Forelimb muscle (tissue), 1 donor: Measurements from ENCODE around the gene SLC26A6. TPM values are rescaled to one million over a fixed set of nuclear protein-coding genes. Genes with fewer than 3 reads are reported as not detected.

Experiments used
- DNase-seq: peaks from one replicate; pipeline ENCODE4 v3.0.0-alpha.2; 2013; ENCODE audit warnings: low read depth
- polyA plus RNA-seq: library from polyadenylated mRNA; unstranded; fragments of 120-200 nt; gene quantifications from one replicate; pipeline ENCODE4 v1.2.1, GENCODE V29; 2013; ENCODE audit not compliant: insufficient read length

SLC26A6 gene
- polyA plus RNA-seq, 1 donor = 8.9 TPM

DNA sequence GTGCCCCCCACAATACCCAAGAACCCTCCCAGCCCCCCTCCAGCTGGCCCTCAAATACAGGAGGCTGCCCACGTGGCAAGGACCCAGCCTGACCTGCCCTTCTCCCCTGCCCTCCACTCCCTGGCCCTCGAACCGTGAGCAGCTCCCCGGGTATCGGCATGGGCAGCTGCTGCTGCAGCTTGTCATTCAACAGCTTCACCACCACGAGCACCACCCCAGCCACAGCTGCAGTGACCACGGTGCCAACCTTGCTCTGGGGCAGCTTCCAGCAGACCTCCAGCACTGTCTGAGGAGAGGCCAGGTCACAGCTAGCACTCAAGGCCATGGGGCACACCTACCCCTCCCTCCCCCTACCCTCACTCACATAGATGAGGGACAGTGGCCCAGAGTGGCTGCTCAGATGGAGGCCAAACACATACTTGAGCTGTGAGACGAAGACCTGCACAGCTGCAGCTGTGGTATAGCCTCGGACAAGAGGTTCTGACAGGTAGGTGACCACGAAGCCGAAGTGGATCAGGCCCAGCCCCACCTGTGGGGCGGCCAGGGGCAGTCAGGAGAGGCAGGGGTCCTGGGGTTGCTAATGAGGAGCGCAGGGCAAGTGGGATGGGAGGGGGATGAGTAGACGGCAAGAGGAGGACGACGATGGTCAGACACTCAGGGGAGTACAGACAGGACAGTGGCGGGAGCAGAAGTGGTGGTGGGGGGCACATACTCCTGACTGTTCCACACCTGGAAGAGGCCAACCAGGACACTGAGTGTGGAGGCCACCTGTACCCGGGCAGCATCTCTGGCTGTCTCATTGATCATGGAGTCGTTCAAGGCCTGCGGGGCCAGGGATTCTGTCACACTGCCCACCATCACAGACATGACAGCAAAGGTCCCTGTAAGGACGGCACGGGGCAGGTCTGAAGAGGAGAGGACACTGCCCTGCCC, 3.5 kb downstream of the SLC26A6 start:
- no peak for DNase-seq

DNA sequence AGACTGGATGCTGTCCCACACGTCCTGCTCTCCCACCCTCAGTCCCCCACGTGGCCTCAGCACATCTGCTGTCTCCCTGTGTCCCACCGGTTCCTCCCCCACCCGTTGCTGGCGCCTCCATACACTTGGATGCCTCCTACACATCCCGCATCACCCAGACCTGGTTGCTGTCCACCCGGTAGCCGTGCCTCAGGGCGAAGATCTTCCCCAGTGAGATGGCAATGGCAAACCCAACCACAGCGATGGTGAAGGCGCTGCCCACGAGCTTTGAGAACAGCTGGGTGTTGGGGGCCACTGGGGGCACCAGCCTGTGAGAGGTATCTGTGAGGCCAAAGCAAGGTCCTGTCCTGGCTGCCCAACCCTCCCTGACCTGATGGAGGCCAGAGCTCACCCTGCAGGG, 4.4 kb downstream of the SLC26A6 start:
- DNase-seq = no peak

DNA sequence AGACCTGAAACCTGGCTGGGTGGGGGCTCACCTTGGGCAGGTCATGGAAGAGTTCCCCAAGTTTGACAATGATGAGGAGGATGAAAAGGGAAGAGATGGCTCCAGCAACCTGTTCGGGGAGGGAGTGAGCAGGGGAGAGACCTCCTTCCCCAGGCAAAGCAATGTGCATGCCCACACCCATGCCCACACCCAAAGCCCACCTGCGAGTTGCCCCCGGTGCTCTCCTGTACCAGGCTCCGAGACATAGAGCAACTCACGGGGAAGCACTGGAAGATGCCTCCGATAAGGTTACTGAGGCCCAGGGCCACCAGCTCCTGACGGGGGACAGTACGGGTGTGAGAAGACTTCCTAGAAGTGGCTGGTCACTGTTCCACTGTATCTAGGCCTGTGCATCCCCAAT, 4.9 kb downstream of the SLC26A6 start:
- no peak for DNase-seq

DNA sequence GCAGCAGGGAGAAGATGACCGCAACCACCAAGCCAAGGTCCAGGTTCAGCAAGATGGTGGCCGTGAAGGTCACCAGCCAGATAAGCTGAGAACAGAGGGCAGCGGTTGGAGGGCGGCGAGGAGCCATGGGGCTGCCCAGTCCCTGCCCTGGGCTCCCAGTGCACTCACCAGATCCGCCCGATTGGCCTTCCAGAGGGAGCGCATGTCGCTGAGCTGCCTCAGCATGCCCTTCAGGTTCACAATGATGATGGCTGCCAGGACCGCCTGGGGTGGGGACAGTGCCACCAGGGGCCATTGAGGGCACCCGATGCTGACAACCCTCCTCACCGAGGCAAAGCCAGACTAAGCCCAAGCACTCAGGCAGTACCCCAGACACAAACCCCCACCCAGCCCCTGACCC, 5.4 kb downstream of the SLC26A6 start:
- DNase-seq = no peak

DNA sequence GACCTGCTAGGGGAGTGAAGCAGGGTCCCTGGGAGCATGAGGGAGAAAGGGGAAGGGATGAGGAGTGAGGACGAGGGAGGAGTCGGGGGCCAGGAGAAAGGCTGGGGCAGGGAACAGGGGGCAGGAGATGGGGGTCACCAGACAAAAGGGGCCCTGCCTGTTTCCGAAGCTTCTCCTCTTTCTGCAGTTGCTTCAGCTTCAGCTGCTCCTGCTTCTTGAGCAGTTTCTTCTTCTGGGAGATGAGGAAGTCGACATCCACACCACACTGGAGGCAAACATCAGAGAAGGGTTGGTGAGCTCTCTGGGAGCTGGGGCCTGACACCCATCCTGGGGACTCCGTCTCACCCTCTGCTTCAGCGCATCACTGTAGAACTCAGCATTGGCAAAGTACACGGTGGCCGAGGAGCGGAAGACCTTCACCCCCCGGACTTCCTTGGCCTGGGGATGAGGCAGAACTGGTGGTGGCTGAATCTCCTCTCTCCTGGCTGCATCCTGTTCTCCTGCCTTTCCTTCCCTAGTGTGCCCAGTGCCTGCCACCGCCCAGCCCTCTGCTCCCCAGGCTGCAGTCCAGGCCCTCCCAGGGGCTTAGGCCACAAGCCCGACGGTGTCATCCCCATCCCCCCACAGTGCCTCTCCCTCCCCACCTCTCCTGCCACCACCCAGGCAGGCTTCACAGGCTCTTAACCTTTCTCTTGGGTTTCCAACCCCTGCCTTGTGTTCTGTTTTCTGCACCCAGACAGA, 6.8 kb downstream of the SLC26A6 start:
- DNase-seq = no peak

DNA sequence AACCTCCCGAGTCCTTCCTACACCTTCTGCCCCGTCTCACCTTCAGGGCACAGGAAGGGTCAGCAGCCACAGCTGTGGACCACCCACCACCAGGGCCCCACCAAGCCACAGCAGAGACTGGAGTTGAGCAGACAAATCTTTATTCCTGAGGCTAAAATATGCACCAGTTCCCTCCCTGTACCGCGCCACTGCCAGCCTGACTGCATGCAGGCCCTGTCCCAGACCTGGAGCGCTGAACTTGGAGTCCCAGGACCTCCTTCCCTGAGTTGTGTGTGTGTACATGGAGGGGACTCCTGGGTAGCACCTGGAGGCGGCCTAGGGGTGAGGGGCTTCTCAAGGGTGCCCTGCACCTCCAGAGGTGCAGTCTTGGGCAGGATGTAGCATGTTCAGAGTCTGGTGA, 9.7 kb downstream of the SLC26A6 start:
- DNase-seq = no peak

DNA sequence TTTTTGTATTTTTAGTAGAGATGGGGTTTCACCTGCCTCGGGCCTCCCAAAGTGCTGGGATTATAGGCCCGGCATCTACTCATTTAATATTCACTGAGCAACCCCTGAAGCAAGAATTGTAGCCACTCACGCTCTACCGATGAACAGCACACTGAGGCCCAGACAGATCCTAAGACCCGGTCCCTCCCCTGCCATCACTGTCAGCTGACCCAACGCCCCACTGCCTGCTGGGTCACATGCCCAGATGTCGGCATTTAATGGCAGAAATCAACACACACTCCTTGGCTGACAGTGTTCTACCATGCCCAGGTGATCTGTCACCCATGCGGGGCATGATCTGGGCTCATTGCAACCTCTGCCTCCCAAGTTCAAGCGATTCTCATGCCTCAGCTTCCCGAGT, 10.5 kb downstream of the SLC26A6 start:
- DNase-seq = no peak

DNA sequence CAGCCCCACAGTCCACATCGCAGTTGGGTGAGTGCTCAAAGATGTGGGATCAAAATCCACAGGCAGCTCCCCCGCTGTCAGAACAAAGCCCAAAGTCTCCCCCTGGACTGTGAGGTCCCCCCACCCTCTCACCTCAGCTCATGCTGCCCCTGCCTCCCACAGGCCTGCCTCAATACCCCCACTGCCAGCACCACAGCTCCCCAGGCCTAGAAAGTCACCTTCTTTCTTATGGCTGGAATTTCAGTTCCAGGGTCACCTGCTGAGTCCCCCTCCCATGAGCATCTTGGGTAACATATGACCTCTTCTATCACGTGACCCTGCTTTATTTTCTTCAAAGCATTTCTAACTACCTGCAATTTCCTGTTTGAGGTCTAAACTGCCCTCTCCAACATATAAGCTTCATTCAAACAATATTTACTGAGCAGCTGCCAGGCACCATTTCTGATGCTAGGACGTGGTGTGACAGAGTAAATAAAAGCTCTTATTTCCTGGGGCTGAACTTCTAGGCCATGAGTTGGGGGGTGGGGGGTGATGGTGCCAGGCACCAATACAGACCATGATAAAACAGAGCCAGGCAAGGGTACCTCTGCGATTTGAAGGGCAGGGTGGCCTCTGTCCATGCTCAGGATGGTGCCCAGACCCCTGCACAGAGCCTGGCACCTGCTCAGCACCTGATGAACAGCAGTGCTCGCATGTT, 11.3 kb downstream of the SLC26A6 start:
- DNase-seq = no peak

DNA sequence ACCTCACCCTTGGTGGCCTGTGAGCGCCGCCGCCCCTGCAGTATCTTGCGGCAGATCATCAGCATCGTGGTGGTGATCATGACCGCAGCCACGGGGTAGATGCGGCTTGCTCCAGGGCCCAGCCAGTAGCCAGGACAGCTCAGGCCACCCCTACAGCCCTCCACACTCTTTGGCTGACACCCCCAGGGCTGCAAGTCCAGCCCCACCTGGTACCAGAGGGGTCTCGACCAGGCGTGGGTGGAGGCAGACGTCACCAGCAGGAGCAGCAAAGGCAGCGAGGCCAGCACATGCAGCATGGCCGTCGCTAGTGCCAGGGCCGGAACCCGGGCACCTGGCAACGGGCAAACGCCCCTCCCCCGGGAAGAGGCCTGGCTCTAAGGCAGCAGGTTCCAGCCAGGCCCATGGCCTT, 13.8 kb downstream of the SLC26A6 start, which contains the start of gene TMEM89:
Gene TMEM89 (minus strand): TSS at position 309 of the 409 bp plus-strand sequence. CDS start 13 bp downstream, at position 296.
- DNase-seq = no peak

DNA sequence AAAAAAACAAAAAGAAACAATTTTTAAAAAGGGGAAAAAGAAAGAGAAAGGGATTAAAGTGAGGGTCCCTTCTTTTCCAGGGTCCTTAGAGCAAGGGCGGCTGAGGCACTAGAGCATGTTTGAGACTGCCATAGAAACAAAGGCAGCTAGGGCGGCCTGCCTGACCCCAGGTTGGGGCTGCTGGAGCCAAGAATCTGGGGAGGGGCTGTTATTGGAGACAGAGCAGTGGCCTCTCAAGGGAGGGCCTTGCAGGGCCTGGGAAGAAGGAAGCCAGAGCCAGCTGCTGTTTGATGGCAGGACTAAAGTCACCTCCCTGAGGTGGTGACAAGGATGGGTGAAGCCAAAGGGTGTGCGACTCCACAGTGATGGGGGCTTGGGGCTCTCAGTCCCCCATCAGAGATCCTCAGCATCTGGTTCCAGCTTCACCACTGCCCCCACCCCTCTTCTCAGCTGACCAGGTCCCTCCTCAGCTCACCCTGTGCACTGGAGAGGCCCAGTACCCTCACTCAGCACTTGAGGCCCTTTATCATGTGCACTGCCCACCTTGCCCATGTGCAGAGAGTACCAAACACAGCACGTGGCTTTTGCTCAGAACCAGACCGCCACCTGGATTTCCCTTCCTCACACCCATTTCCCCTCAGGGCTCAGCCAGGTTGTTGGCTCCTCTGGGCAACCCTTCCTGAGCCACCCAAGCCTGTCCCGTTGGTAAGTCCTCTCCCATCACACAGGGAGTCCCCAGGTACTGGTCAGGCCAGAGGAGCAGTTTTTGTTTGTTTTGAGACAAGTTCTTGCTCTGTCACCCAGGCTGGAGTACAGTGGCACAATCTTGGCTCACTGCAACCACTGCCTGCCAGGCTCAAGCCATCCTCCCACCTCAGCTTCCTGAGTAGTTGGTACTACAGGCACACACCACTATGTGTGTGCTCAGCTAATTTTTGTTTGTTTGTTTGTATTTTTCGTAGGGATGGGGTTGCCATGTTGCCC, 15.4 kb downstream of the SLC26A6 start:
- DNase-seq = no peak

DNA sequence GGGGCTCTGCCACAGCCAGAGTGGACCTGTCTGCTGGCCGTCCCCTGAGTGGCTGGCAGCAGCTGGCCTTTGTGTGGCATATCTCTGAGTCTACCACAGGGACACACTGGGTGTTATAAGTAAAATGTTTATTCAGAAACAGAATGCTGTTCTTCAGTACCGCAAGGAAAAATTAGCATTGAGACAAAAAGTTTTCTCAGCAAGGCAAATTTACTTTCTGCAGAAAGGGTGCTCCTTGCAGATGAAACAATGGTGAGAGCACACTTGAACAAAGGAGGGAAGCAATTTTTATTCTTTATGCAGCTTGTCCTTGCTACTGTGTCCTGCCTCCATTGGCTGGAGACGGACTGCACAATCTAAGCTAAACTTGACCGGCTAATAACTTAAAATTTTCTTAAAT, 17.7 kb downstream of the SLC26A6 start:
- no peak for DNase-seq

DNA sequence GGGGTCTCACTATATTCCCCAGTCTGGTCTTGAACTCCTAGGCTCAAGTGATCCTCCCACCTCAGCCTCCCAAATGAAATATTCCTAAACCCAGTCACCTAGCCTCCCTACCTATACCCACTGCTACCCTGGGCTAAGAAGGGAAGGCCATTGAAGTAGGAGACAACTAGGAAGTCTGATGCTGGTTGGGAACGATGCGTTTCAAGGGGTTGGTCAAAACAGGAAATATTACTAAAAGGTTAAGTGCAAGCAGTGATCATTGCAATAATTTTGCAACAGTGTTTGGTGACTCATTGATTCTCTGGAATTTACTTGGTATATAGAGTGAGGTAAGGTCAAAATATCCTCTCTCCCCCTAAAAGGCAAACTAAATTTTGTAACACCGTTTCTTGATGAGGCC, 21.2 kb downstream of the SLC26A6 start:
- DNase-seq = no peak

DNA sequence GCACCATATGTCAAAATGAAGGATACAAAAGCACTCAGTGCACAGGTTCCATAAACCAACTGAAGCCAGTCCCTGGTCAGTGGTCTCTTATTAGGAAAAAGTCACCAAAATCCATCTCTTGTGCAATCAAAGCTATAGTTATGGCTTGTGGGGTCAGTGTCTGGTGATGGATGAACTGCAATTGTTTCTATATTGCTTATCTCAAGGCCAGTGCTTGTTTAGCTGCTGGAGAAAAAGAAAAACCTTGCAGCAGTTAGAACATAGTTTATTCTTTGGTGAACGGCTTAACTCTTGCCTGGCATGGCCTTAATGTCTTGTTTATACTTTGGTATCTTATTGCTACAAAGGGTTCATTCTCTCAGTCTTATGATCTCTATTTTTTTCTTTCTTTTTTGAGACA, 23.0 kb downstream of the SLC26A6 start:
- DNase-seq = no peak

DNA sequence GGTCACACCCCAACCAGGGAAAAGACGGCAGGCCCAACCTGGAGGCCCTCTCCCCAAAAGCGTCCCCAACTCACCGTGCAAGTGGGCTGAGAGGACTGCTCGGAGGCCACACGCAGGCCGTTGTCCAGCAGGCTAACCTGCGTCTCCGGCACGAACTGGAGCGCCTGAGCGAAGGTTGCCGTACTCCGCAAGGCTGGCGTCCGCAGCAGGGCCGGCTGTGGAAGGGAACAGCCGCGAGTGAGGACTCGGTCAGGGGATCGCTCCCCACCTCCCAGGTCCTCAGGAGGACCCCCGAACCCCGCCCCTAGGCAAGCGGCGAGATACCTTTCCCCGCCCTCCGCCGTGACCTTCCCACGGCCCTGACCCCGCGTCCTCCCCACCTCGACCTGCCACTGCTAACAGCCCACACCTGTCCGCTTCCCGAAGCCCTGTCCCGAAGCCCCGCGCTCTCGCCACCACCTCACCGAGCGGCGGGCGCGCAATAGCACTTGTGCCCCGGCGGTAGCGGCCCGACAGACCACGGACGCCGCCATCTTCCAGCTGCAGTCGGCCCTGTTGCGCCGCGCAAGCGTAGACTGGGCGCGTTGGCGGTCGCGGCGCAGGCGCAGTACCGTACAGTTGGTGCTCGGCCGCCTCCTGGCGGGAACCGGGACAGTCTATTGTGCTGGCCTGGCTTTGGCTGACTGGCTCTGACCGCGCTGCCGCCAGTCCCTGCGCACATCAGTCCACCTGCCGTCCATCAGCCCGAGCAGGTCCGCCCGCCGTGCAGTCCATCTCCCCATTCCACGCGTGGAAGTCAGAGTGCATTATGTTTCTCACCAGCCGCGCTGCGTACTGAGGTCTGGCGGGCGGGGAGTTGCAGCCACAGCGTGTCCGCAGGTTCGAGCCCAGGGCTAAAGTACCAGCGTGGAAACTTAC, 25.9 kb downstream of the SLC26A6 start, which contains the start of gene UQCRC1:
Gene UQCRC1 (minus strand): TSS at position 559 of the 918 bp plus-strand sequence. CDS start 26 bp downstream, at position 533.
- DNase-seq = peak; percentile 80

DNA sequence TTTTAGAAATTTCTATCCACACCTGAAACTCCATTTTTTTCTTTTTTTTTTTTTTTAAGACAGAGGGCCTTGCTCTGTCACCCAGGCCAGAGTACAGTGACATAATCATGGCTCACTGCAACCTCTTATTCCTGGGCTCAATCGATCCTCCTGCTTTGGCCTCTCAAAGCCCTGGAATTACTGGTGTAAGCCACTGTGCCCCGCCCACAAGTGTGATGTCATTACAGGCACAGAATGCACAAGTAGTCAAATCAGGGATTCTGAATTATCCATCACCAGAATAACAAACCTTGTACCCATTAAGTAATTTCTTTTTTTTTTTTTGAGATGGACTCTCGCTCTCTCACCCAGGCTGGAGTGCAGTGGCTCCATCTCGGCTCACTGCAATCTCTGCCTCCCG, 27.7 kb downstream of the SLC26A6 start:
- no peak for DNase-seq

DNA sequence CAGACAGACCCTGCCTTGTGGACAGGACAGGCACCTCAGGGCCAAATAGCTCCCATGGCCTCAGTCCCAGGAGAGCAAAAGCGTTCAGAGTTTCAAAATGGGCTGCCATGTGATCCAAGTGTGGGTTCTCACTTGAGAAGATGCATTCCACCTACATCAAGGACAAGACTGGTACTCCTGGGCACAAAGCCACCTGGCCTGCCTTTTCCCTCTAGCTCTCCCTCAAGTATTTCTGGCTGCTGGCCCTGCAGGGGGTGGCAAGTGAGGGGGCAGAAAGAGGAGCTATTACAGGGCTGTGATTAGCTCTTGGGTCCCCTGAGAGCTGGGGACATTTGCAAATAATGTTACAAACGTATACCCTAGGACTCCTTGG, 33.7 kb downstream of the SLC26A6 start:
- DNase-seq = no peak

DNA sequence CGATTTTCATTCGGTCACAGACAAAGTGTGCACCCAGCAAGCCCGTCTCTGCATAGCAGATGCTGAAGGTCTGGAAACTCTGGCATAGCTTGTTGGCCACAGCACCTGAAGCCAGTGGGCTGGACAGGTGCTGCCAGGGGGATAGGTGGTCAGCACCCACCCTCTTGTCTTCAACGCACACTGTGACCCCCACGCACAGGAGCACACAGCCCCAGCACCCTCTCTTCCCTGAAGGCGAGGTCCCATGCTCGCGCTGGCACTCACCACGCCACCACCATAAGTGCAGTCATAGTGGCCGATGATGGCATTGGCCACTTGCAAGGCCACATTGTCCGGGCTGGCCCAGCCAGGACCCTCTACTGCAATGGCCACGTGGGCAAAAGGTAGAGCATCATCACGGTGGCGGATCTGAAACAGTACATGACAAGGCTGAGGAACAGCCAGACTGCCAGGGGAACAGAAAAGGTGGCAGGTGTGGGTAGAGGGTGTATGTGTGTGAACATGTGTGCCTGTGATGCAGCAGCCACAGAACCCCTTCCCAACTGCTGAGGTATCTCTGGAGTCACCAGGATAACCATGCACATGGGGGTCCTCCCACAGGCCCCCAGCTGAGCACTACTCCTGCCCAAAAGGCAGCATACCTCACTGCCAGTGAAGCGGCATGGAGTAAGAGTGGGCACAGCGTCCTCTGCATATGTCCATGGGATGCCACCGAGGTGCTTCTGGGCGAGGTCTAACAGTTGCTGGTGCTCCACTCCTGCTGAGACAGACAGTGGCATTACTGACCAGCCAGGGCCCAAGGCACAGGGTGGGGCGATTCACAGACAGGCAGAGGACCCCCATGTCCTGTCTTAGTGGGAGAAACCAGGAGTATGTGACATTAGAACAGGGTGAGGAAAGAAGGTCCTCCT, 34.3 kb downstream of the SLC26A6 start:
- no peak for DNase-seq

DNA sequence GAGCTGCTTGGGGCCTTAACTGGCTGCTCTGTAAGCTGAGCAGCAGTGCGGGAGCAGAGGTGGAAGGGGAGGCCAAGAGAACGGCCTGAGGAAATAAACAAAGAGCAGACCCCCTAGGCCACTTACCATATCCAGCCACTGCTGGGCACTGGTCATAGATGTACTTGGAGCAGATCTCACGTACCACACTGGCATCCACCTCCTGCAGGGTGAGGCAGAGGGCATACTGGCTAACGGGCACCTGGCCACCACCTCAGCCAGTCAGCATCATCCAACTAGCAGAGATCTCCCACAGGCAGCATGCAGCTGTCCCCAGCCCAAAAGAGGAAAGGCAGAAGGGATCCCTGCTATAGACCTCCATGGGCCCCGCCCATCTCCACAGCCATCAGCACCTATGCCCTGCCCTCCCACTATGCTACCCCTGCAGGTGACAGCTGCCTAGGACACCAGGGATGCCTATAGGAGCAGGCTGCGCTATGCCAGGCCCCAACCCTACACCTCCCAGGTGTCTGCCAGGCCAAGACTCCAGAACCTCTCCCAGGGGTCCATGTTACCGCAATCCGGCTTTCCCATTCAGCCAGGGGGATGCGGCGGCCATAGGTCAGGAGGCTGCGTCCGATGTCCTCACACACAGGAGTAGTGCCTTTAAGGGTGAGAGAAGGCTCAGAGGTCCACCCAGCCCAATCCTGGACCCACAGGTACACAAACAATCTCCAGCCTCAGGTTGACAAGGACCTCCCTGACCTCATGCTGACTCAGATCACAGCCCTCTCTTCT, 35.6 kb downstream of the SLC26A6 start:
- no peak for DNase-seq
